Mononuclear cell (primary cell): ENCODE measurements around the gene IFT80. TPM values are rescaled to one million over a fixed set of nuclear protein-coding genes. Genes with fewer than 3 reads are reported as not detected.
A peak's percentile ranks its signal among the peaks of the same experiment; 100 is the strongest.

ENCODE experiments used
- H3K27me3 ChIP-seq: 2 replicates; pipeline ENCODE4 v1.6.0; 2011; ENCODE audit warnings: low read length, control low read depth; ENCODE audit not compliant: insufficient read depth
- H3K4me1 ChIP-seq: 2 replicates; pipeline ENCODE4 v1.5.1; 2011; ENCODE audit warnings: mild to moderate bottlenecking, low read length, control low read depth; ENCODE audit not compliant: insufficient read depth
- H3K4me3 ChIP-seq: 2 replicates; pipeline ENCODE4 v1.5.1; 2011; ENCODE audit warnings: mild to moderate bottlenecking, low read length, moderate library complexity
- H3K9me3 ChIP-seq: 2 replicates; pipeline ENCODE4 v1.5.1; 2011; ENCODE audit warnings: low read depth, mild to moderate bottlenecking, control low read depth, low read length
- total RNA-seq: library from RNA; depleted of rRNA; stranded (reverse); fragments of >200 nt; gene quantifications from one replicate; pipeline ENCODE4 v1.2.3, GENCODE V29; 2012

Gene IFT80
- total RNA-seq: 17.6 TPM

GRCh38 chr3:160399125-160400029 lies at the start of gene IFT80, which contains the start of gene SMC4:
Gene IFT80 (minus strand): TSS chr3:160399225. CDS start chr3:160384600, 14,625 bp downstream.
Gene SMC4 (plus strand): TSS chr3:160399650. CDS start chr3:160400827, 1,177 bp downstream.
- no peaks in the 10 kb centered on the region for H3K9me3 ChIP-seq
- peak within 1 kb of the TSS; percentile 86 for H3K4me3 ChIP-seq
- peaks cover 28% of the 10 kb centered on the region for H3K4me1 ChIP-seq
- no peaks in the 10 kb centered on the region for H3K27me3 ChIP-seq

GRCh38 chr3:160447544-160447943 lies 48.5 kb upstream of the IFT80 start:
- Histone ChIP-seq H3K4me3 (no peak overlapping the region), H3K9me3 (no peaks in the 10 kb centered on the region), H3K27me3 (no peaks in the 10 kb centered on the region), H3K4me1 (peaks cover 24% of the 10 kb centered on the region)

GRCh38 chr3:160446522-160447056 lies 47.6 kb upstream of the IFT80 start:
- Histone ChIP-seq H3K4me1 (peaks cover 24% of the 10 kb centered on the region), H3K9me3 (no peaks in the 10 kb centered on the region), H3K4me3 (no peak overlapping the region), H3K27me3 (no peaks in the 10 kb centered on the region)

GRCh38 chr3:160445854-160446253 lies 46.8 kb upstream of the IFT80 start:
- H3K4me3 ChIP-seq: no peak overlapping the region
- no peaks in the 10 kb centered on the region for H3K27me3 ChIP-seq
- peaks cover 24% of the 10 kb centered on the region for H3K4me1 ChIP-seq
- H3K9me3 ChIP-seq: no peaks in the 10 kb centered on the region

GRCh38 chr3:160444411-160444810 lies 45.4 kb upstream of the IFT80 start:
- Histone ChIP-seq H3K4me3 (no peak overlapping the region), H3K27me3 (no peaks in the 10 kb centered on the region), H3K9me3 (no peaks in the 10 kb centered on the region), H3K4me1 (peaks cover 16% of the 10 kb centered on the region)

- H3K4me3 ChIP-seq: no peak overlapping the region
- H3K9me3 ChIP-seq: no peaks in the 10 kb centered on the region
- H3K4me1 ChIP-seq: peaks cover under 1% of the 10 kb centered on the region
- no peaks in the 10 kb centered on the region for H3K27me3 ChIP-seq
Observed at GRCh38 chr3:160440687-160441086, 41.7 kb upstream of the IFT80 start.

- H3K4me3 ChIP-seq: no peak overlapping the region
- H3K27me3 ChIP-seq: no peaks in the 10 kb centered on the region
- H3K4me1 ChIP-seq: no peaks in the 10 kb centered on the region
- no peaks in the 10 kb centered on the region for H3K9me3 ChIP-seq
Observed at GRCh38 chr3:160437083-160437455, 38.0 kb upstream of the IFT80 start.

GRCh38 chr3:160435747-160436146 lies 36.7 kb upstream of the IFT80 start:
- H3K27me3 ChIP-seq: no peaks in the 10 kb centered on the region
- H3K4me1 ChIP-seq: no peaks in the 10 kb centered on the region
- no peak overlapping the region for H3K4me3 ChIP-seq
- H3K9me3 ChIP-seq: no peaks in the 10 kb centered on the region

GRCh38 chr3:160435095-160435494 lies 36.1 kb upstream of the IFT80 start:
- H3K27me3 ChIP-seq: no peaks in the 10 kb centered on the region
- no peaks in the 10 kb centered on the region for H3K4me1 ChIP-seq
- no peak overlapping the region for H3K4me3 ChIP-seq
- H3K9me3 ChIP-seq: no peaks in the 10 kb centered on the region

GRCh38 chr3:160434071-160434470 lies 35.0 kb upstream of the IFT80 start:
- Histone ChIP-seq H3K4me1 (no peaks in the 10 kb centered on the region), H3K4me3 (no peak overlapping the region), H3K27me3 (no peaks in the 10 kb centered on the region), H3K9me3 (no peaks in the 10 kb centered on the region)

GRCh38 chr3:160427832-160428424 lies 28.9 kb upstream of the IFT80 start:
- H3K4me3 ChIP-seq: no peak overlapping the region
- H3K9me3 ChIP-seq: no peaks in the 10 kb centered on the region

GRCh38 chr3:160417311-160417710 lies 18.3 kb upstream of the IFT80 start:
- H3K4me3 ChIP-seq: no peak overlapping the region
- H3K9me3 ChIP-seq: no peaks in the 10 kb centered on the region
- no peaks in the 10 kb centered on the region for H3K27me3 ChIP-seq
- peaks cover 3% of the 10 kb centered on the region for H3K4me1 ChIP-seq

More at GRCh38 chr3:160427832-160428424, 28.9 kb upstream of the IFT80 start:
- no peaks in the 10 kb centered on the region for H3K27me3 ChIP-seq
- no peaks in the 10 kb centered on the region for H3K4me1 ChIP-seq

- Histone ChIP-seq H3K4me1 (no peaks in the 10 kb centered on the region), H3K4me3 (no peak overlapping the region), H3K9me3 (no peaks in the 10 kb centered on the region), H3K27me3 (no peaks in the 10 kb centered on the region)
Observed at GRCh38 chr3:160413613-160414248, 14.7 kb upstream of the IFT80 start.

- H3K4me3 ChIP-seq: no peak overlapping the region
Observed at GRCh38 chr3:160412477-160412876, 13.5 kb upstream of the IFT80 start.

More at GRCh38 chr3:160412477-160412876, 13.5 kb upstream of the IFT80 start:
- H3K9me3 ChIP-seq: no peaks in the 10 kb centered on the region
- no peaks in the 10 kb centered on the region for H3K27me3 ChIP-seq
- no peaks in the 10 kb centered on the region for H3K4me1 ChIP-seq
